Kidney (tissue), 14 donors: ENCODE measurements around the gene AMZ1. TPM values are rescaled to one million over a fixed set of nuclear protein-coding genes. Genes with fewer than 3 reads are reported as not detected.

Experiments used
- DNase-seq, 5 donors: peaks; one replicate each; pipeline ENCODE4 v3.0.0-alpha.2; 2013 to 2020
- FAIRE-seq: peaks from 2 replicates; lab custom pipeline; 2012; peaks lifted over from hg19 to GRCh38; lab: Jason Lieb, UNC
- H3K27ac ChIP-seq, 2 donors: one replicate each; pipeline ENCODE4 v1.7.0; 2013; ENCODE audit warnings: low read depth in 2 of 2, low read length in 2 of 2, inconsistent platforms in 1 of 2
- H3K27me3 ChIP-seq: one replicate; pipeline ENCODE4 v1.7.1; 2013; ENCODE audit warnings: low read length, inconsistent platforms; ENCODE audit not compliant: control insufficient read depth, insufficient read depth
- H3K36me3 ChIP-seq, 3 donors: one replicate each; pipeline versions ENCODE4 v1.7.0 to v1.7.1; 2013; ENCODE audit warnings: low read length in 3 of 3, control low read depth in 1 of 3, inconsistent platforms in 1 of 3; ENCODE audit not compliant: insufficient read depth in 3 of 3, control insufficient read depth in 2 of 3
- H3K4me1 ChIP-seq, 3 donors: one replicate each; pipeline versions ENCODE4 v1.7.0 to v1.7.1; 2013; ENCODE audit warnings: low read length in 3 of 3, inconsistent platforms in 1 of 3, low read depth in 1 of 3; ENCODE audit not compliant: control insufficient read depth in 2 of 3, insufficient read depth in 2 of 3
- H3K4me3 ChIP-seq, 3 donors: one replicate each; pipeline versions ENCODE4 v1.7.0 to v1.8.1; 2013; ENCODE audit warnings: low read length in 3 of 3, control low read depth in 1 of 3, inconsistent platforms in 1 of 3
- H3K9ac ChIP-seq, 3 donors: one replicate each; pipeline versions ENCODE4 v1.7.0 to v1.7.1; 2013; ENCODE audit warnings: low read length in 3 of 3, control low read depth in 1 of 3, inconsistent platforms in 1 of 3
- H3K9me3 ChIP-seq, 3 donors: one replicate each; pipeline versions ENCODE4 v1.7.0 to v1.7.1; 2013; ENCODE audit warnings: low read length in 3 of 3, control low read depth in 1 of 3, inconsistent platforms in 1 of 3; ENCODE audit not compliant: control insufficient read depth in 2 of 3, insufficient read depth in 1 of 3
- CTCF ChIP-seq: IDR thresholded peaks from 3 replicates; pipeline ENCODE4 v1.5.1; 2012; ENCODE audit warnings: mild to moderate bottlenecking, moderate library complexity, borderline replicate concordance; ENCODE audit not compliant: insufficient read depth; ENCODE audit errors: extremely low read depth
- intact Hi-C: fragments of 100-400 bp; cut with DNase I; formaldehyde crosslinking; loops from one replicate; pipeline ENCODE4 v1.11.1; 2022
- polyA plus RNA-seq: library from polyadenylated mRNA; stranded (reverse); fragments of 350-450 nt; fragmentation: Illumina TruSeq; extraction: RNeasy Lipid Tissue Mini Kit (QIAGEN cat#74804); gene quantifications from one replicate; pipeline ENCODE4 v1.2.3, GENCODE V29; 2014; ENCODE audit warnings: low read depth, low replicate concordance; ENCODE audit not compliant: insufficient read depth
- total RNA-seq: library from RNA; stranded (reverse); fragmentation: NEBNext Ultra II Directional; extraction: Animal tissue kit (Norgen Biotek cat#: 25700); gene quantifications from one replicate; pipeline ENCODE4 v1.2.1, GENCODE V29; 2021
- donor health status: control.
- donor health status: control.
- donor health status: control.
- donor health status: control.
- donor health status: control.
- donor health status: DM: yes; HTN: yes; CAD: no.
- donor health status: Normal renal cell carcinoma (clear cell type).

The AMZ1 gene
- total and polyA plus RNA-seq, 2 donors from 2014 or later, result 0.16 TPM; not detected in 1

- Histone ChIP-seq H3K4me3 (no peak overlapping the region), H3K27me3 (no peaks in the 10 kb centered on the region), H3K9me3 (no peaks in the 10 kb centered on the region), H3K9ac (no peak overlapping the region), H3K4me1 (peaks cover 0 to 26% (median 11%) of the 10 kb centered on the region in 3 donors), H3K27ac (no peak overlapping the region), H3K36me3 (no peaks in the 10 kb centered on the region)
- no peak for TF ChIP-seq CTCF
- no peak for FAIRE-seq
- intact Hi-C loops, result no loop called here
- DNase-seq, result no peak
Observed at GRCh38 chr7:2764621-2765020, 76.6 kb downstream of the AMZ1 start.

Other genes with a start within 250 kb of the AMZ1 start
- gene GRIFIN, start 211.8 kb upstream of the AMZ1 start, total RNA-seq, result not detected
- not detected for gene GRIFIN, start 211.8 kb upstream of the AMZ1 start, polyA plus RNA-seq
- gene LFNG, start 168.4 kb upstream of the AMZ1 start, total RNA-seq, result 18.4 TPM
- 5.0 TPM for gene LFNG, start 168.4 kb upstream of the AMZ1 start, polyA plus RNA-seq
- 23.7 TPM for gene BRAT1, start 132.7 kb upstream of the AMZ1 start, total RNA-seq
- gene BRAT1, start 132.7 kb upstream of the AMZ1 start, polyA plus RNA-seq, result 18.7 TPM
- 27.8 TPM for gene IQCE, start 129.2 kb upstream of the AMZ1 start, total RNA-seq
- 6.1 TPM for gene IQCE, start 129.2 kb upstream of the AMZ1 start, polyA plus RNA-seq
- 55.0 TPM for gene TTYH3, start 56.2 kb upstream of the AMZ1 start, total RNA-seq
- gene TTYH3, start 56.2 kb upstream of the AMZ1 start, polyA plus RNA-seq, result 22.5 TPM
- gene GNA12, start 156.1 kb downstream of the AMZ1 start, total RNA-seq, result 41.1 TPM
- 16.5 TPM for gene GNA12, start 156.1 kb downstream of the AMZ1 start, polyA plus RNA-seq